ENCODE data around the gene UNKL.

GRCh38 chr16:1398351-1398750, 16.2 kb downstream of the UNKL start:
- TF ChIP-seq CTCF (IDR thresholded peaks at IDR 0.05) (no peak), ZFX (IDR thresholded peaks at IDR 0.05; ENCODE audit: borderline replicate concordance) (no peak)

All from 22Rv1 (cell line).